Measurements from ENCODE around the gene GLI3. TPM values are rescaled to one million over a fixed set of nuclear protein-coding genes. Genes with fewer than 3 reads are reported as not detected.

Gene GLI3
- total RNA-seq, 1 donor from 2014 or later: 5.5 TPM

- no peak overlapping the region for H3K27ac ChIP-seq (replicated peaks)
- intact Hi-C loops (cut with micrococcal nuclease): no loop called here
- no peaks in the 10 kb centered on the region for H3K36me3 ChIP-seq
- no peak for DNase-seq
- no peak overlapping the region for H3K4me3 ChIP-seq
- no peaks in the 10 kb centered on the region for H3K4me1 ChIP-seq
- H3K9me3 ChIP-seq (replicated peaks): no peaks in the 10 kb centered on the region
- H3K27me3 ChIP-seq (ENCODE audit: low read depth): no peaks in the 10 kb centered on the region
- TF ChIP-seq CTCF (IDR thresholded peaks at IDR 0.05; ENCODE audit: borderline replicate concordance): peak; percentile 43
These were observed 36.0 kb upstream of the GLI3 start for GRCh38 chr7:42272793-42273665.

- no peak for DNase-seq
- Histone ChIP-seq H3K4me3 (no peak overlapping the region), H3K27me3 (ENCODE audit: low read depth) (no peaks in the 10 kb centered on the region), H3K4me1 (no peaks in the 10 kb centered on the region), H3K36me3 (no peaks in the 10 kb centered on the region), H3K9me3 (replicated peaks) (no peaks in the 10 kb centered on the region), H3K27ac (replicated peaks) (no peak overlapping the region)
- TF ChIP-seq CTCF (IDR thresholded peaks at IDR 0.05; ENCODE audit: borderline replicate concordance): no peak
- intact Hi-C loops (cut with micrococcal nuclease): no loop called here
These were observed 32.2 kb upstream of the GLI3 start for GRCh38 chr7:42269161-42269560.

GRCh38 chr7:42264702-42265101 lies 27.7 kb upstream of the GLI3 start:
- Histone ChIP-seq H3K36me3 (no peaks in the 10 kb centered on the region), H3K4me3 (no peak overlapping the region), H3K4me1 (no peaks in the 10 kb centered on the region), H3K27me3 (ENCODE audit: low read depth) (no peaks in the 10 kb centered on the region), H3K9me3 (replicated peaks) (no peaks in the 10 kb centered on the region), H3K27ac (replicated peaks) (peak overlapping the region; percentile 87)
- DNase-seq: no peak
- intact Hi-C loops (cut with micrococcal nuclease): no loop called here
- no peak for TF ChIP-seq CTCF (IDR thresholded peaks at IDR 0.05; ENCODE audit: borderline replicate concordance)

- intact Hi-C loops (cut with micrococcal nuclease): no loop called here
- Histone ChIP-seq H3K4me3 (peak overlapping the region; percentile 59), H3K27me3 (ENCODE audit: low read depth) (no peaks in the 10 kb centered on the region), H3K36me3 (no peaks in the 10 kb centered on the region), H3K9me3 (replicated peaks) (no peaks in the 10 kb centered on the region), H3K4me1 (no peaks in the 10 kb centered on the region), H3K27ac (replicated peaks) (peak overlapping the region; percentile 87)
- TF ChIP-seq CTCF (IDR thresholded peaks at IDR 0.05; ENCODE audit: borderline replicate concordance): no peak
- DNase-seq: peak; percentile 56
These were observed 27.0 kb upstream of the GLI3 start for GRCh38 chr7:42263971-42264370.

GRCh38 chr7:42262964-42263363 lies 26.0 kb upstream of the GLI3 start:
- intact Hi-C loops (cut with micrococcal nuclease): no loop called here
- DNase-seq: peak; percentile 67
- no peaks in the 10 kb centered on the region for H3K36me3 ChIP-seq
- H3K9me3 ChIP-seq (replicated peaks): no peaks in the 10 kb centered on the region
- H3K4me3 ChIP-seq: peak overlapping the region; percentile 59
- no peaks in the 10 kb centered on the region for H3K4me1 ChIP-seq
- TF ChIP-seq CTCF (IDR thresholded peaks at IDR 0.05; ENCODE audit: borderline replicate concordance): no peak
- no peaks in the 10 kb centered on the region for H3K27me3 ChIP-seq (ENCODE audit: low read depth)
- H3K27ac ChIP-seq (replicated peaks): peak overlapping the region; percentile 87

All from left ventricle myocardium inferior (tissue), 1 donor.